ENCODE data around the gene PWP1.

Gene PWP1

GRCh38 chr12:107685360-107686248, at the start of gene PWP1:
PWP1 (plus strand) TSS chr12:107685799; CDS start chr12:107685900, 101 bp downstream.
- DNase-seq (ENCODE audit: low read depth in 1 of 2, low spot score in 1 of 2): peak; percentile 92 to 94

- DNase-seq (ENCODE audit: low read depth in 1 of 2, low spot score in 1 of 2): no peak
Observed at GRCh38 chr12:107641154-107641553, 44.4 kb upstream of the PWP1 start.

- no peak for DNase-seq (ENCODE audit: low read depth in 1 of 2, low spot score in 1 of 2)
Observed at GRCh38 chr12:107642240-107642639, 43.4 kb upstream of the PWP1 start.

- no peak for DNase-seq (ENCODE audit: low read depth in 1 of 2, low spot score in 1 of 2)
Observed at GRCh38 chr12:107645630-107646333, 39.8 kb upstream of the PWP1 start.

GRCh38 chr12:107646436-107646835, 39.2 kb upstream of the PWP1 start:
- no peak for DNase-seq (ENCODE audit: low read depth in 1 of 2, low spot score in 1 of 2)

GRCh38 chr12:107649661-107650061, 35.9 kb upstream of the PWP1 start:
- DNase-seq (ENCODE audit: low read depth in 1 of 2, low spot score in 1 of 2): no peak

- DNase-seq (ENCODE audit: low read depth in 1 of 2, low spot score in 1 of 2): no peak
Observed at GRCh38 chr12:107650977-107651376, 34.6 kb upstream of the PWP1 start.

GRCh38 chr12:107651571-107652449, 33.8 kb upstream of the PWP1 start:
- DNase-seq (ENCODE audit: low read depth in 1 of 2, low spot score in 1 of 2): no peak

GRCh38 chr12:107653519-107653918, 32.1 kb upstream of the PWP1 start:
- DNase-seq (ENCODE audit: low read depth in 1 of 2, low spot score in 1 of 2): no peak

- no peak for DNase-seq (ENCODE audit: low read depth in 1 of 2, low spot score in 1 of 2)
Observed at GRCh38 chr12:107654873-107655272, 30.7 kb upstream of the PWP1 start.

GRCh38 chr12:107655281-107656065, 30.1 kb upstream of the PWP1 start:
- no peak for DNase-seq (ENCODE audit: low read depth in 1 of 2, low spot score in 1 of 2)

- DNase-seq (ENCODE audit: low read depth in 1 of 2, low spot score in 1 of 2): no peak
Observed at GRCh38 chr12:107656302-107656701, 29.3 kb upstream of the PWP1 start.

GRCh38 chr12:107657133-107657532, 28.5 kb upstream of the PWP1 start:
- DNase-seq (ENCODE audit: low read depth in 1 of 2, low spot score in 1 of 2): no peak

GRCh38 chr12:107657621-107658020, 28.0 kb upstream of the PWP1 start:
- no peak for DNase-seq (ENCODE audit: low read depth in 1 of 2, low spot score in 1 of 2)

GRCh38 chr12:107660235-107660634, 25.4 kb upstream of the PWP1 start:
- DNase-seq (ENCODE audit: low read depth in 1 of 2, low spot score in 1 of 2): no peak

- DNase-seq (ENCODE audit: low read depth in 1 of 2, low spot score in 1 of 2): no peak
Observed at GRCh38 chr12:107660861-107661415, 24.7 kb upstream of the PWP1 start.

GRCh38 chr12:107661830-107662229, 23.8 kb upstream of the PWP1 start:
- DNase-seq (ENCODE audit: low read depth in 1 of 2, low spot score in 1 of 2): no peak

- DNase-seq (ENCODE audit: low read depth in 1 of 2, low spot score in 1 of 2): no peak
Observed at GRCh38 chr12:107662484-107662883, 23.1 kb upstream of the PWP1 start.

GRCh38 chr12:107663277-107663676, 22.3 kb upstream of the PWP1 start:
- DNase-seq (ENCODE audit: low read depth in 1 of 2, low spot score in 1 of 2): no peak

- no peak for DNase-seq (ENCODE audit: low read depth in 1 of 2, low spot score in 1 of 2)
Observed at GRCh38 chr12:107666009-107666408, 19.6 kb upstream of the PWP1 start.
